TTC549 (cell line): Measurements from ENCODE around the gene DHX57.
A peak's percentile ranks its signal among the peaks of the same experiment; 100 is the strongest.

Experiments
- FAIRE-seq: peaks from 2 replicates; lab custom pipeline; 2012; peaks lifted over from hg19 to GRCh38; lab: Jason Lieb, UNC

DHX57 gene, protein sequence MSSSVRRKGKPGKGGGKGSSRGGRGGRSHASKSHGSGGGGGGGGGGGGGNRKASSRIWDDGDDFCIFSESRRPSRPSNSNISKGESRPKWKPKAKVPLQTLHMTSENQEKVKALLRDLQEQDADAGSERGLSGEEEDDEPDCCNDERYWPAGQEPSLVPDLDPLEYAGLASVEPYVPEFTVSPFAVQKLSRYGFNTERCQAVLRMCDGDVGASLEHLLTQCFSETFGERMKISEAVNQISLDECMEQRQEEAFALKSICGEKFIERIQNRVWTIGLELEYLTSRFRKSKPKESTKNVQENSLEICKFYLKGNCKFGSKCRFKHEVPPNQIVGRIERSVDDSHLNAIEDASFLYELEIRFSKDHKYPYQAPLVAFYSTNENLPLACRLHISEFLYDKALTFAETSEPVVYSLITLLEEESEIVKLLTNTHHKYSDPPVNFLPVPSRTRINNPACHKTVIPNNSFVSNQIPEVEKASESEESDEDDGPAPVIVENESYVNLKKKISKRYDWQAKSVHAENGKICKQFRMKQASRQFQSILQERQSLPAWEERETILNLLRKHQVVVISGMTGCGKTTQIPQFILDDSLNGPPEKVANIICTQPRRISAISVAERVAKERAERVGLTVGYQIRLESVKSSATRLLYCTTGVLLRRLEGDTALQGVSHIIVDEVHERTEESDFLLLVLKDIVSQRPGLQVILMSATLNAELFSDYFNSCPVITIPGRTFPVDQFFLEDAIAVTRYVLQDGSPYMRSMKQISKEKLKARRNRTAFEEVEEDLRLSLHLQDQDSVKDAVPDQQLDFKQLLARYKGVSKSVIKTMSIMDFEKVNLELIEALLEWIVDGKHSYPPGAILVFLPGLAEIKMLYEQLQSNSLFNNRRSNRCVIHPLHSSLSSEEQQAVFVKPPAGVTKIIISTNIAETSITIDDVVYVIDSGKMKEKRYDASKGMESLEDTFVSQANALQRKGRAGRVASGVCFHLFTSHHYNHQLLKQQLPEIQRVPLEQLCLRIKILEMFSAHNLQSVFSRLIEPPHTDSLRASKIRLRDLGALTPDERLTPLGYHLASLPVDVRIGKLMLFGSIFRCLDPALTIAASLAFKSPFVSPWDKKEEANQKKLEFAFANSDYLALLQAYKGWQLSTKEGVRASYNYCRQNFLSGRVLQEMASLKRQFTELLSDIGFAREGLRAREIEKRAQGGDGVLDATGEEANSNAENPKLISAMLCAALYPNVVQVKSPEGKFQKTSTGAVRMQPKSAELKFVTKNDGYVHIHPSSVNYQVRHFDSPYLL (N-terminal part only)

GRCh38 chr2:38875576-38876367 lies at the start of gene DHX57, which contains the start of gene MORN2:
DHX57 (minus strand) TSS chr2:38875934; CDS start chr2:38868405, 7,529 bp downstream.
MORN2 (plus strand) TSS chr2:38875976.
- no peak for FAIRE-seq

- no peak for FAIRE-seq
Observed at GRCh38 chr2:38922902-38923301, 47.2 kb upstream of the DHX57 start.

GRCh38 chr2:38922389-38922788 lies 46.7 kb upstream of the DHX57 start:
- no peak for FAIRE-seq

GRCh38 chr2:38912619-38913018 lies 36.9 kb upstream of the DHX57 start:
- no peak for FAIRE-seq

DNA sequence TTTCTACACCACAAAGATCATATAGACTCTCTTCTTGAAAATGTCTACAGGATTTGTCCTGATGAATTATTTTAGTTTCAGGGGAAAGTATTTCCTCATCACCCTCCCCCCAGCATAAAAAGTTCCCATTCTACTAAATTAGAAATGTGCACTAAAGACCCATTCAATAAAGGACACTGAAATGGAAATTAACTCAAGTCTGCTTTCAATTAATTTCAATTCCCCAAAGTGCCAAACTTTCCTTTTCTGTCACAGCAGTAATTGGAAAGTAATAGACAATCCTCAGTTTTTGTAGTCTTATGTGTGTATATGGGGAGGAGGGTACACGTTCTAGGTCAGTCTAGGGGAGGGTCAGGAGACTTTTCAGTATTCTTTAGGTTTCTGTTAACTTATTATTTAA lies 35.5 kb upstream of the DHX57 start:
- FAIRE-seq = no peak

- FAIRE-seq = peak; percentile 26
Observed at GRCh38 chr2:38909872-38910271, 34.1 kb upstream of the DHX57 start.

DNA sequence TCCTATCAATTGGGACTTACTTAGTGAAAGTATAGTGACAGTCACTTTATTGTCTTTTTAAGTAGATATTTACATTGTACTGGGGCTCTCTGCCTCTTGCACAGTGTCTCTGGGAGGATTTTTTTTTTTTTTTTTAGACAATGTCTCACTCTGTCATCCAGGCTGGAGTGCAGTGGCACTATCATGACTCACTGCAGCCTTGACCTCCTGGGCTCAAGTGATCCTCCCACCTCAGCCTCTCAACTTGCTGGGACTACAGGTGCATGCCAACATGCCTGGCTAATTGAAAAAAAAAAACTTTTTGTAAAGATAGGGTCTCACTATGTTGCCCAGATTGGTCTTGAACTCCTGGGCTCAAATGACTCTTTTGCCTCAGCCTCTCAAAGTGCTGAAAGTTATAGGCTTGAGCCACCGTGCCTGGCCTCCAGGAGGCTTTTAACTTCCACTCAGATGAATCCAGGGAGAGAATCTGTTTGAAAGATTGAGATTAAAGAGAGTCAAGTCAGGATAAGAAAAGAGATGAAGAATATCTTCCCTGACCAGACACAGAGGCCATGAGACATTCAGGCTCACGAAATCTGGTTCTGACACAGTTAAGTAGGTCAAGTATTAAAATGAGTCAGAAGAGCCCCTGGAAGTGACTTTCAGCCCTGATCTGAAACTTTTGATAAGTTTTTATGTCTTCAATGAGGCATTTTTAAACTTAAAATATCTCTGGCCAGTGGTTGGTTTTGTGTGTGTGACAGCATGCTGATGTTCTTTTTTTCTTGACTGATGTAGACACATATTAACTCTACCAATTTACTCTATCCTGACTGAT lies 32.2 kb upstream of the DHX57 start:
- FAIRE-seq = no peak

GRCh38 chr2:38907242-38907641 lies 31.5 kb upstream of the DHX57 start:
- no peak for FAIRE-seq

DNA sequence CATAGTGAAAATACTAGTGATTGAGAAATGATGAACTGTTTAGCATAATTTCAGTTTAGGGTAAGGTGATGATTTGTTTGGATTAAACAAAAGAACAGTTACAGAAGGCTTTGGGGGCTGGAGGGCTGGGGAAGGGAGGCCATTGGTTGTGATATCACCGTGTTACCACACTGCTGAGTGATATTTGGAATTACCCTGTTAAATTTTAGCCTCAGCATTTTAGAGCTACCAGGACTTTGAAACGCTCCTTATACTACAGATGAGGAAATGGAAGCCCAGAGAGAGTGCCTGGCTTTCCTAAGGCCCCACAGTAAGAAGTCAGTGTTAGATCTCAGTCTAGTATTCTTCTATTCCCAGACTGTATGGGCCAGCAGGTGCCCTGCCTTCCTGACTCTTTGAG lies 29.5 kb upstream of the DHX57 start:
- no peak for FAIRE-seq

GRCh38 chr2:38900726-38901125 lies 25.0 kb upstream of the DHX57 start:
- FAIRE-seq = no peak

DNA sequence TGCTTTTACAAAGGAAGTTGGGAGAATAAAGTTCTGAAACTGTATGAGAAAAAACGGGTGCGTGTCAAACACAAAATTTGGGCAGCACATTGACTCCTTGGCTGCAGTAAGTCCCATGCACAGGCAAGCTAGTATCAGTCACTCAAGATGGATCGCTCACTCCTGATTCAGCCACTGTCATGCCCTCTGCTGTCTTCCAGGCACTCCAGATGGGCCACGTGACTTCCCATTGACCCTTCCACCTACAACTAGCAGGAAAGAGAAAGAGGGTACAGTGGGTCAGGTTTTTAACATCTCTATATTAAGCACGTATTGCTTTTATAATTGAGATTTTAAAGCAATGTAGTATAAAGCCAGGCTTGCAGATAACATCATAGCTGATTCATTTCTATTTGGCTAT lies 22.5 kb upstream of the DHX57 start:
- no peak for FAIRE-seq

DNA sequence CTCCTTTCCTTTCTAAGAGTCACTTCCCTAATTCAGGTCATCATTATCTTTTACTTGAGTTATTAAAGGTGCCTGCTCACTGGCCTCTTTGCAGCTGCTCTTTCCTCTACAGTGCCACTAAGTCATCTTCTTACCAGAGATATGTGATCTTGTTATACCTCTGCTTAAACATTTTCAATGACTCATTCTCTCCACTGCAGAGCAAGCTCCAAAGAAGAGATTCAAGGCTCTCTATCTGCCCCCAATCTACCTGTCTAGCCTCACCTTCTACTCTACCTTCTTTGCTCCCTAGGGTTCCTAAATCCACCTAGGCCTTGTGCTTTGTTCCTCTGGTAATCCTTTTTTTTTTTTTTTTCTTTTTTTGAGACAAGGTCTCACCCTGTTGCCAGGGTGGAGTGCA lies 17.1 kb upstream of the DHX57 start:
- no peak for FAIRE-seq

GRCh38 chr2:38889575-38889974 lies 13.8 kb upstream of the DHX57 start, which contains the start of gene ARHGEF33:
ARHGEF33 (plus strand) TSS chr2:38889875; CDS start chr2:38919448, 29,573 bp downstream.
- FAIRE-seq = peak; percentile 58

DNA sequence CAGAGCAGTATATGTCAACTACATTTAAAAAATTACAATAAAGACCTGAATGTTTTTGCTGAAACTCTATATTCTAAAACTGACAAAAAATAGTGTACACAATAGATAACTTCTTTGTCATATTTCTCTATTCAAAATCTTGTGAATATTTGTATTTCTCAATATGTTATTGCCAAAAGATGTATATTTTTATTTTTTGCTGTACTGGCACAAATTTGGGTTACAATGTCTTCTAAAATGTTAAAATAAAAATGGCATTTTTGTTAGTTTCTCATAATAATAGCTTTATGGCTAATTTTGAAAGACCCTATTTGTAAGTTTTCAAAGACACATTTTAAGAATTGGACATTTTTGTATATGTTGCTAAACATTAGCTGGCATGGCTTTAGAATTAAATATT lies 13.3 kb upstream of the DHX57 start:
- FAIRE-seq = peak; percentile 64

DNA sequence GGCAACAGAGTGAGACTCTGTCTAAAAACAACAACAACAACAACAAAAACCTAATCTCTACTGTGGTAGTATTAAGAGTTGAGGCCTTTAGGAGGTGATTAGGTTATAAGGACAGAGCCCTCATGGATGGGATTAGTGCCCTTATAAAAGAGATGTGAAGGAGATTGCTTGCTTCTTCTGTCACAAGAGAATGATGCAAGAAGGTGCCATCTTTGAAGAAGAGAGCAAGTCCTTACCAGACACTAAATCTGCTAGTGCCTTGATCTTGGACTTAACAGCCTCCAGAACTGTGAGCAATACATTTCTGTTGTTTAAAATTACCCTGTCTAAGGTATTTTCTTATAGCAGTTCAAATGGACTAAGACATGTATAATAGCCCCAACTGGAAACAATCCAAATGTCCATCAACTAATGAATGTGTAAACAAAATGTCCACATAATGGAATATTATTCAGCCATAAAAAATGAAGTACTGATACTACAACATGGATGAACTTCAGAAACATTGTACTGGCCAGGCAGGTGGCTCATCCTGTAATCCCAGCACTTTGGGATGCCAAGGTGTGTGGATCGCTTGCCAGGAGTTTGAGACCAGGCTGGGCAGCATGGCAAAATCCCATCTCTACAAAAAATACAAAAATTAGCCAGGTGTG lies 12.3 kb upstream of the DHX57 start:
- no peak for FAIRE-seq

GRCh38 chr2:38887347-38887746 lies 11.6 kb upstream of the DHX57 start:
- FAIRE-seq = no peak

DNA sequence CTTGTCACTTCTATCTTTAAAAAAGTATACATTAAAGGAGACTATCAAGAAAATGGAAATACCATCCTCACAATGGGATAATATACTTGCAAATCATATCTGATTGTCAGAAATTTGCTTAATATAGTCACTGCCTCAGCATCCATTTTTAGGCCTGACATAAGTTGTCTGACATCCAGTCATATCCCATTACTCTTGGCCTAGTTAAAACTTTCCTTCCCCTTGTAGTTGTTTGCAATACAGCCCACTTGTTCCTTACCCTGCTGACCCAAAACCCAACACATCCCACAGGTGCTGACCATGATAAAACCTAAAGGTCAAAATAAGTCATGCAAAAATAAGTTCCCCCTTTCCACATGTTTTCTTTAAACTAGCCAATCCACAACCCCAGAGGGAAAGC lies 10.3 kb upstream of the DHX57 start:
- FAIRE-seq = no peak

DNA sequence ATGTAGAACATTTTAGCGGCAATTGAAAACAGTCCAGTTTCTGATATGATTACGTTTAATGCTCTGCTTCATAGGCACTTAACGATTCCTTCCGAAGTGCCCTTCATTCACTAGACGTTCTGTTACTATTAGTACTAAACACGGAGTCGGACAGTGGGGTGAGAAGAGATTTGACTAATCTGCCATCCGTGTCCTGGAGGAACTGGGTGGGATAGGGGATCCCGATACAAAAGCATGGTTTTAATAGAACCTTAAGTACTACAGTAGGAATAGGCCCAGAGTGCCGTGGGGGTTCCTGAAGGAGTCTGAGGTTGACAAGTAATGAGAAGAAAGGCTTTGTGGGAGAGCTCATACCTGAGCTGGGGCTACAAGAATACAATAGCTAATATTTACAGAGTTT lies 673 bp upstream of the DHX57 start:
- no peak for FAIRE-seq

DNA sequence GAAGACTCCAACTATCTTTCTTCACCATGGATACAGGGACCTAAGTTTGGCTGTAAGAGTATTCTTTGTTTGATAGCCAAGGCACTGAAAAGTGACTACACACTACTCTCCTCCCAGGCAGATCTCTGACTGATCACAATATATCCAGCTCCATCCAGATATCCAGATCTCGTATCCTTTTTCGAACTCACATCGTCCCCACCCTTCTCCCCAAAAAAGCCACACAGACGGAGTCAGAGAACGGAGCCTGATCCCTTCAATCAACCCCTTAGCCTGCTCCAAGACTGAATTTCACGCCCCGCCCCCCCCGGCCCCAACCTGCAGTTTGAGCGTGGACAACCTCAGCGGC lies 533 bp downstream of the DHX57 start:
- FAIRE-seq = no peak

DNA sequence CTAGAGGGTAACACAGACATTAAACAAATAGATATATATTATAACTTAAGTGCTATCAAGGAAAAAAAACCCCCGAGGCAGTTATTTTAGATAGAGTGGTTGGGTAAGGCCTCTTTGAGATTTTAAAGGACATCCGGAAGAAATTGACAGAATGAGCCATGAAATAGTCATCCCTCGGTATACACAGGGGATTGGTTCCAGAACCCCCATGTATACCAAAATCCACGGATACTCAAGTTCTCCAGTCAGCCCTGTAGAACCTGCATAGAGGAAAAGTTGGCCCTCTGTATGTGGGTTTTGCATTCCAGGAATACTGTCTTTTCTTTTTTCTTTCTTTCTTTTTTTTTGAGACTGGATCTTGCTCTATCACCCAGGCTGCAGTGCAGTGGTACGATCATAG lies 2.0 kb downstream of the DHX57 start:
- no peak for FAIRE-seq
